ENCODE data around the gene GLIPR1L2.
A peak's percentile ranks its signal among the peaks of the same experiment; 100 is the strongest.
"Not testable (repeated sequence)": the region's sequence is repeated elsewhere in the genome, so short reads cannot be mapped to it uniquely, and the experiment has no call there.

Gene GLIPR1L2

DNA sequence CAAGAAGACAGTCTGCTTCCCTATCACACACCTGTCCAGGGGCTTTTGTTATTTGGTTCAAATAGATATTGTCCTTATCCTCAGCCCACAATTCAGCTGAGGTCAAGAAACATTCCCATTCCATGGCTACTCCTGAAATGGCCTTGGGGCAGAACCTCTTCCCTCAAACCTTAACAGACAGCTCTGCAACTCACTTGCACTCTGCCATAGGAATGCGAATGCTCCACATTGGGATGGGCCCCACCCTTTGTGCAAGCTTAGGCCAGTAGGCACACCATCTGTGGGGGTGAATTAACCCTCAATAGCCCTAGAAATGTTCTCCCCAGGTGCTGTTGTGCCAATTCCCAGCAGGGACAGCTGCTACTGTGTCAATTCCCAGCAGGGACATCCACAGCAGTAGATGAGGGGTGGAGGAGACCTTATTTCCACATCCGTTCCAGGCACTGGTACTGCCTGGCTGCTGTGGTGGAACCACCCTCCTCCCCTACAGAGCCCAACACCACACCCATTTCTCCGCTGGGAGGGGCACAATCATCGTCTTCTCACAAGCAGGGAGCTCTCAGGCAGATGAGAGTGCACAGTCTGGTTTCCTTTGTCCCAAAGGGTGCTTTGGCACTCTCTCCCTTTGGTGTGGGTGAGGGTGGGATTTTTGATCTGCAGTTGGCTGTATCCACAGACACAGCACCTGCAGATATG, 47.3 kb downstream of the GLIPR1L2 start:
- peak; percentile 37 for DNase-seq

GRCh38 chr12:75439048-75439447, 48.2 kb downstream of the GLIPR1L2 start:
- DNase-seq, result no peak

DNA sequence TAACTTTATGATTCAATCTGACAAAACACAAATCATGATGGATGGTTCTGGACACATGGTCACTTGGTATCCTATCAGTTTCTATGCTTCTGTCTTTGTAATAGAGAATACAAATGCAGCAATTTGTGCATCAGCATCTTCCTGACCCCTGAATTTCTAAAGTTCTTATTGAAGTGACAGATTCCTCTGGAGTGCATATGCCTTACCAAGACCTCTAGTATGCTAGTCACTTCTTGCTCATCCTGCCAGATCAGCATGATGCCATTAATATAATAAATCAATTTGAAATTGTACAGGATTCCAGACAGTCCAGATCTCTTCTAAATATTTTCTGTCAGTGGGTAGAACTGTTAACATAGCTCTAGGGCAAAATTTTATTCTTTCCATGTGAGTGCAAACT, 49.0 kb downstream of the GLIPR1L2 start:
- DNase-seq, result no peak

DNA sequence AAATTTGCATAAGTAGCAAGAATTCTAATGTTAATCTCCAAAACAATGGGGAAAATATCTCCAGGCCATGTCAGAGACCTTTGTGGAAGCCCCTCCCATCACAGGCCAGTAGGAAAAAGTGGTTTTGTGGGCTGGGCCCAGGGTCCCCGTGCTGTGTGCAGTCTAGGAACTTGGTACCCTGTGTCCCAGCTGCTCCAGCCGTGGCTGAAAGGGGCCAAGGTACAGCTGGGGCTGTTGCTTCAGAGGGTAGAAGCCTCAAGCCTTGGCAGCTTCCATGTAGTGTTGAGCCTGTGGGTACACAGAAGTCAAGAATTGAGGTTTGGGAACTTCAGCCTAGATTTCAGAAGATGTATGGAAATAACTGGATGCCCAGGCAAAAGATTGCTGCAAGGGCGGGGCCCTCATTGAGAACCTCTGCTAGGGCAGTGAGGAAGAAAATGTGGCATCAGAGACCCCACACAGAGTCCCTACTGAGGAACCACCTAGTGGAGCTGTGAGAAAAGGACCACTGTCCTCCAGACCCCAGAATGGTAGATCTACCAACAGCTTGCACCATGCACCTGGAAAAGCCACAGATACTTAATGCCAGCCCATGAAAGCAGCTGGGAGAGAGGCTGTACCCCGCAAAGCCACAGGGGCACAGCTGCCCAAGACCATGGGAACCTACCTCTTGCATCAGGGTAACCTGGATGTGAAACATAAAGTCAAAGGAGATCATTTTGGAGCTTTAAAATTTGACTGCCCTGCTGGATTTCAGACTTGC, 51.0 kb downstream of the GLIPR1L2 start:
- not testable (repeated sequence) for DNase-seq

DNA sequence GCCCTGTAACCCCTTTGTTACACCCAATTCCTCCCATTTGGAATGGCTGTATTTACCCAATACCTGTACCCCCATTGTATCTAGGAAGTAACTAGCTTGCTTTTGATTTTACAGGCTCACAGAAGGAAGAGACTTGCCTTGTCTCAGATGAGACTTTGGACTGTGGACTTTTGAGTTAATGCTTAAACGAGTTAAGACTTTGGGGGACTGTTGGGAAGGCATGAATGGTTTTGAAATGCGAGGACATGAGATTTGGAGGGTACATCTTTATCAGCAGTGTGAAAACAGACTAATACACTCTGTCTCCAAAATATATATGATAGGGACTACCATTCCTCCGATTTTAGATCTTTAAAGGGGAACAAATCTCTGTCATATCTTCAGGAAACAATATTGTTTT, 51.6 kb downstream of the GLIPR1L2 start:
- not testable (repeated sequence) for DNase-seq

GRCh38 chr12:75443709-75444108, 52.8 kb downstream of the GLIPR1L2 start:
- no peak for DNase-seq

GRCh38 chr12:75444429-75445136, 53.7 kb downstream of the GLIPR1L2 start:
- DNase-seq, result no peak

DNA sequence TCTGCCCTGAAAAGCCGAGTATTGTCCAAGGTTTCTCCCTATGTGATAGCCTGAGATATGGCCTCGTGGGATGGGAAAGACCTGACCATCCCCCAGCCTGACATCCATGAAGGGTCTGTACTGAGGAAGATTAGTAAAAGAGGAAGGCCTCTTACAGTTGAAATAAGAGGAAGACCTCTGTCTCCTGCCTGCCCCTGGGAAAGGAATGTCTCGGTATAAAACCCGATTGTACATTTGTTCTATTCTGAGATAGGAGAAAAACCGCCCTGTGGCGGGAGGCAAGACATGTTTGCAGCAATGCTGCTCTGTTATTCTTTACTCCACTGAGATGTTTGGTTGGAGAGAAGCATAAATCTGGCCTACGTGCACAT, 54.2 kb downstream of the GLIPR1L2 start:
- not testable (repeated sequence) for DNase-seq

DNA sequence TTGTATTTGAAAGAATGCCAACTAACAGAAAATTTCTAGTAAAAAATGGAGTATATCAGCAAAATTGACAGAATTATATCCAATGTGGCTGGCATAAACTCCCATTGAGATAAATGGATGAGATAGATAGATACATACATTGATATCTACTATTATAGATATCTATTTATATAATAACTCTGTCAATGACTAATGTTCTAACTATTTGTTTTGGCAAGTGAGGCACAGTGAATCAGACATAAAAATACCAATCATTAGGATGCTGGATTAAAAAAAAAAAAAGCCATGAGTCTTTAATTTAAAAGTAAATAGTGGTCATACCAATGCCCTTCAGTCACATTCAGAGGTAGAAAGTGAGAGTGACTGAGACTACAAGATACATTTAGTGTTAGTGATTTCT, 56.0 kb downstream of the GLIPR1L2 start:
- peak; percentile 36 for DNase-seq

GRCh38 chr12:75447691-75448393, 57.0 kb downstream of the GLIPR1L2 start:
- no peak for DNase-seq

DNA sequence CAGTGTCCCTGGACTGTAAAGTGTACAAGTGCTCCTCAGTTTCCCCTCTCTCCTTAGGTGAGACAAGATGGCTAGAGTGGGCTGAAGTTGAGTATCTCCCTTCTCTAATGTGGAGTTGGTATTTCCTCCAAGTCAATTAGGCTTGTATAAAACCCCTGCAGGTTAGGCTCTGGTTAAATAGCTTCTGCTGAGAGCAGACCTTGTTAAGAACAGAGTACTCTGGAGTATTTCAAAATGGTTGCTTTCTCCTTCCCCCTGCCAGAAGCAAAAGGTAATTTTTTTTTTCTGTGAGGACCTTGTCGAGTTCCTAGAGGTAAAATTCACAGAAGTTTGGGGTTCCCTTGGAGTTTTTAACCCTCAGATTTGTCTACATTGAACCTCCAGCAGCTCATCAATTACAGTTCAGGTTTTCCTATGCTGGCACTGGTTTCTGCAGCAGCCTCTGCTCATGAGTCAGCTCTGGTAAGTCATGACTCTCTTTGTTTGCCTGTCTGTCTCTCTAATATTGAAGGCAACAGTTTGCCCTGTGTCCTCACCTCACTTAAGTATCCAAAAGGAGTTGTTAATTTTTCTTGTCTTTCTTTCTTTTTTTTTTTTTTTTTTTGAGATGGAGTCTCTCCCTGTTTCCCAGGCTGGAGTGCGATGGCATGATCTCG, 61.9 kb downstream of the GLIPR1L2 start:
- DNase-seq, result peak; percentile 49

- DNase-seq, result no peak
Observed at GRCh38 chr12:75455839-75456238, 65.0 kb downstream of the GLIPR1L2 start.

GRCh38 chr12:75457191-75457590, 66.3 kb downstream of the GLIPR1L2 start:
- DNase-seq, result no peak

DNA sequence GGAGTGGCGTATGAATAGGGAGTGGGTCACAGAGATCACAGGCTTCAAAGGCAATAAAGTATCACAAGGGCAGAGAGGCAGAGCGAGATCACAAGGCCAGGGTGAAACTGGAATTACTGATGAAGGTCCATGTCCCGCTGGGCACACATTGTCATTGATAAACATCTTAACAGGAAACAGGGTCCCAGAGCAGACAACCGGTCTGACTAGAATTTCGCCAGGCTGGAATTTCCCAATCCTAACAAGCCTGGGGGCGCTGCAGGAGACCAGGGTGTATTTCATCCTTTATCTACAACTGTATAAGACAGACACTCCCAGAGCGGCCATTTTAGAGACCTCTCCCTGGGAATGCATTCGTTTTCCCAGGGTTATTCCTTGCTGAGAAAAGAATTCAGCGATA, 67.0 kb downstream of the GLIPR1L2 start:
- not testable (repeated sequence) for DNase-seq

GRCh38 chr12:75459755-75460154, 68.9 kb downstream of the GLIPR1L2 start:
- no peak for DNase-seq

DNA sequence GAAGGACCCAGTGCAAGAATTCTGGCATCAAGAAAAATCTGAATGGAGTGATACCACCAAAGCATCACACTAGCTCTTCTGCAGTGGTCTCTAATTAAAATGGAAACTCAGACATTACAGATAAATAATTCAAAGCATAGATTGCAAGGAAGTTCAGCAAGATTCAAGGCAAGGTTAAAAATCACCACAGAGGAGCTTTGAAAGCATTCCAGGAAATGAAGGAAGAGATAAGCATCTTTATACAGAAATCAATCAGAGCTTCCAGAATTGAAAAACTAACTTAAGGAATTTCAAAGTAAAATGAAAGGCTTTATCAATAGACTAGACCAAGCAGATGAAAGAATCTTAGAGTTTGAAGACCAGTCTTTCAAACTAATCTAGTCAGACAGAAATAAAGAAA, 69.3 kb downstream of the GLIPR1L2 start:
- DNase-seq, result no peak

- DNase-seq, result no peak
Observed at GRCh38 chr12:75471902-75472890, 81.3 kb downstream of the GLIPR1L2 start.

DNA sequence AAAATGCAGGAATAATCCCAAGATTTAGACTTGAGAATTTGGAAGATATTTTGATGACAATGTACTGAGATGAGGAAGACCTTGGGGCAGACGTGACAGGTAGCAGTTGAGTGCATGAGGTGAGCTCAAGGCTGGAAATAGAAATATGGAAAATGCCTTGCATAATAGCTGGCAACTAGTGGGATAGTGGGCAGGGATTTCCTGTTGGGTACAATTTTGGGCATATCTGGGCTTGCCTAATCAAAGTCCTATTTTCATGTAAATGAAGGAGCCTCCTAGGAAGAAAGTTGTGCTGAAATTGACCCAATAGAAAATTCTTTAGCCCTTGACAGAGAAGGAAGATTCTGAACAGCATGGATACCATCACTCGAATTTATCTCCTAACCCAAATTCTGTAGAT, 83.2 kb downstream of the GLIPR1L2 start:
- no peak for DNase-seq

DNA sequence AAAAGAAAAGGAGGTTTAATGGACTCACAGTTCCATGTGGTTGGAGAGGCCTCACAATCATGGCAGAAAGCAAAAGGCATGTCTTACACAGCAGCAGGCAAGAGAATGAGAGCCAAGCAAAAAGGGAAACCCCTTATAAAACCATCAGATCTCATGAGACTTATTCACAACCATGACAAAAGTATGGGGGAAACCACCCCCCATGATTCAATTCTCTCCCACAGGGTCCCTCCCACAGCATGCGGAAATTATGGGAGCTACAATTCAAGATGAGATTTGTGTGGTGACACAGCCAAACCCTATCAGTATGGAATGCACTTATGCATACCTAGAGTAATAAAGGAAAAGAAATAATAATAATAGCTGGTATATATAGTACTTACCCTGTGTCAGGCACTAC, 85.2 kb downstream of the GLIPR1L2 start:
- DNase-seq, result peak; percentile 29

DNA sequence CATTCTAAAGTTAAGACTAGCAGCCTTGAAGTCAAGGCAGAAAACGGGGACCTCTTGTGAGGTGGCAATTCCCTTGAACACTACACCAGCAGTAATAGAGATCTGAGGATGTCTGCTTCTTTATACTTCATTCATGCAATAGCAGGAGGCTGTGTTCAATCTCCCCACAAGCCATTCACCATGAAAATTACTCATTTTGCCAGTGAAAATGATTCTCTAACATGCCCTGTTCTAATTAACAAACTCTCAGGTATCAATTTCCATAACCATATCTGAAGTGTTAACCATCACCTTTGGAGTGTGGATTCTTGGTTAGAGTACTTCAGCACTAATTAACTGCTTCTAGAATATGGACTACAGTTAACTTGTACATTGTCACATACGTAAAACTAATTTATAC, 86.2 kb downstream of the GLIPR1L2 start:
- no peak for DNase-seq

DNA sequence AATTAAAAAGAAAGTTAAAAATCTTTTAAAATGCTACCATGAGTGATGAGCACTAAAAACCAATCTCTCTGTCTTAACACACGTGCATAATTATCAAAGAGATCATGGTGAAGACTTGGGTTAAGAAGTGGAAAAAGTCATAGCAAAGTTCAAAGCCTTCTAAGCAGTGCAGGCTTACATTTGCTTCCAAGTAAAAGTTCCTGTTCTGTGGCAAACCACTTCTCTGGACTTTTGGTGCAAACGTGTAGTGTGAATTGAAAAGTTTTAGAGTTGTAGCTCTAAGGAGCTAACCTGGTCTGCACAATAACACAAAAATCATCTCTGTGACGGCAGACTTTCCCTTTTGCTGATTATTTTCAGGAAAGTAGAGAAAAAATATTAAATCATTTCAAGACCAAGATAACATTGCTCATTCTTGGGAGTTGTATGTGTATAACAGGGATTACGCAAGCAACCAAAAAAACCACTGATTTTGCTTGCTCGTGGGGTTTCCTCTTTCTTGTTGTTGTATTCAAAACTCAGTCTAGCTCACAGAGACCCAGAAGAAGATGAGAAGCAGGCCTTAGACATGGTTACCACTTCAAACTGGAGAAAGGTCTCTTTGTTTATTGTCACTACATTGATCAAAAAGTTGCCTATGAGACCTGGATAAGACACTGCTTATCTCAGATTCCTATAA, 87.4 kb downstream of the GLIPR1L2 start:
- DNase-seq, result peak; percentile 76

Data from NCI-H226 (cell line).